DND-41 (cell line): ENCODE measurements around the gene PRSS16.

Experiments
- CTCF ChIP-seq: IDR thresholded peaks from 2 replicates; pipeline ENCODE4 v1.5.1; 2012; ENCODE audit warnings: borderline replicate concordance, low read length, moderate library complexity, mild to moderate bottlenecking; ENCODE audit not compliant: poor library complexity, severe bottlenecking; ENCODE audit errors: extremely low read depth
- EZH2 ChIP-seq: IDR thresholded peaks from 3 replicates; pipeline ENCODE4 v1.6.1; 2012; ENCODE audit warnings: borderline replicate concordance, low read depth, mild to moderate bottlenecking, moderate library complexity, low read length, inconsistent platforms; ENCODE audit not compliant: severe bottlenecking

- TF ChIP-seq EZH2 (no peak), CTCF (no peak)
Observed at GRCh38 chr6:27295301-27296079, 48.0 kb downstream of the PRSS16 start.
